HG03064 (cell line): Measurements from ENCODE around the gene SECISBP2L.

Experiments used
- ATAC-seq: cut with Tn5 transposase; IDR thresholded peaks from one replicate; pipeline ENCODE4 v1.9.1; 2021; ENCODE audit warnings: low read depth; ENCODE audit not compliant: unreplicated experiment

SECISBP2L gene

GRCh38 chr15:49059491-49059890 lies 13.2 kb upstream of the SECISBP2L start:
- no peak for ATAC-seq

GRCh38 chr15:49058559-49058958 lies 12.3 kb upstream of the SECISBP2L start:
- no peak for ATAC-seq

- no peak for ATAC-seq
These were observed 9.4 kb upstream of the SECISBP2L start for GRCh38 chr15:49055630-49056029.

GRCh38 chr15:49052662-49053061 lies 6.4 kb upstream of the SECISBP2L start:
- no peak for ATAC-seq

GRCh38 chr15:49047456-49047855 lies 1.2 kb upstream of the SECISBP2L start:
- ATAC-seq: no peak

- ATAC-seq: peak; percentile 42
These were observed 461 bp downstream of the SECISBP2L start for GRCh38 chr15:49045751-49046219.

- ATAC-seq: no peak
These were observed 1.3 kb downstream of the SECISBP2L start for GRCh38 chr15:49044766-49045606.

GRCh38 chr15:49044002-49044401 lies 2.2 kb downstream of the SECISBP2L start:
- no peak for ATAC-seq

- no peak for ATAC-seq
These were observed 4.1 kb downstream of the SECISBP2L start for GRCh38 chr15:49042165-49042564.

GRCh38 chr15:49041426-49041825 lies 4.8 kb downstream of the SECISBP2L start:
- ATAC-seq: no peak

- ATAC-seq: no peak
These were observed 6.1 kb downstream of the SECISBP2L start for GRCh38 chr15:49040151-49040550.

- no peak for ATAC-seq
These were observed 7.9 kb downstream of the SECISBP2L start for GRCh38 chr15:49038382-49038781.

GRCh38 chr15:49037546-49037940 lies 8.7 kb downstream of the SECISBP2L start:
- no peak for ATAC-seq

GRCh38 chr15:49036650-49037545 lies 9.3 kb downstream of the SECISBP2L start:
- ATAC-seq: no peak

- ATAC-seq: no peak
These were observed 10.4 kb downstream of the SECISBP2L start for GRCh38 chr15:49035825-49036224.

GRCh38 chr15:49032601-49033145 lies 13.6 kb downstream of the SECISBP2L start:
- no peak for ATAC-seq

GRCh38 chr15:49031804-49032203 lies 14.4 kb downstream of the SECISBP2L start:
- no peak for ATAC-seq

- ATAC-seq: no peak
These were observed 19.5 kb downstream of the SECISBP2L start for GRCh38 chr15:49026700-49027099.

GRCh38 chr15:49024840-49025239 lies 21.4 kb downstream of the SECISBP2L start:
- ATAC-seq: no peak

GRCh38 chr15:49023354-49023753 lies 22.9 kb downstream of the SECISBP2L start:
- no peak for ATAC-seq

- no peak for ATAC-seq
These were observed 30.4 kb downstream of the SECISBP2L start for GRCh38 chr15:49015896-49016295.
